H1 (cell line): ENCODE data around the gene GMIP. TPM values are rescaled to one million over a fixed set of nuclear protein-coding genes. Genes with fewer than 3 reads are reported as not detected.

Source experiments
- EP300 ChIP-seq, 2 experiments: IDR thresholded peaks; 1 replicate in 1 of 2; 2 replicates in 1 of 2; pipeline ENCODE4 v1.6.1; 2011 to 2012; ENCODE audit warnings: low read depth in 2 of 2, low read length in 2 of 2, mild to moderate bottlenecking in 2 of 2, borderline replicate concordance in 1 of 2, inconsistent platforms in 1 of 2, moderate library complexity in 1 of 2
- NANOG ChIP-seq: IDR thresholded peaks from 2 replicates; pipeline ENCODE4 v1.6.1; 2011; ENCODE audit warnings: low read length, low read depth, mild to moderate bottlenecking, inconsistent platforms; ENCODE audit not compliant: insufficient read depth, poor library complexity, severe bottlenecking
- TEAD4 ChIP-seq: IDR thresholded peaks from 2 replicates; pipeline ENCODE4 v1.6.1; 2012; ENCODE audit warnings: low read depth, low read length, inconsistent platforms, mixed read lengths
- polyA plus RNA-seq, 7 experiments: library from polyadenylated mRNA; depleted of rRNA in 3 of 7; stranded (reverse) in 5 of 7; unstranded in 2 of 7; fragments of >200 nt in 5 of 7; fragments of 200-250 nt in 2 of 7; gene quantifications; 1 replicate in 5 of 7; 2 replicates in 1 of 7; 4 replicates in 1 of 7; pipeline versions ENCODE4 v1.2.1 to v1.2.3, GENCODE V29; 2011 to 2013; ENCODE audit warnings: missing spikeins in 2 of 7, mixed read lengths in 2 of 7
- total RNA-seq: library from RNA; stranded (reverse); fragmentation: NEBNext Ultra II Directional; extraction: Animal tissue kit (Norgen Biotek cat#: 25700); gene quantifications from 2 replicates; pipeline ENCODE4 v1.2.1, GENCODE V29; 2021
- TF ChIP-seq, protein P1 (sequence below): fragments of 300-600 bp; sonication (generic); IDR thresholded peaks from 2 replicates; pipeline ENCODE4 v1.7.1; 2012; ENCODE audit warnings: low read length, moderate library complexity, mild to moderate bottlenecking, inconsistent platforms; ENCODE audit not compliant: insufficient replicate concordance
- TF ChIP-seq, protein P2 (sequence below): IDR thresholded peaks from 2 replicates; pipeline ENCODE4 v1.6.1; 2011; ENCODE audit warnings: low read depth, mild to moderate bottlenecking, low read length; ENCODE audit not compliant: insufficient read depth

Gene GMIP
- total and polyA plus RNA-seq, 2 of the 8 experiments (the other 6 are each of a cell fraction or from before 2014, with no cell fraction given), result 5.7 to 18.1 TPM

DNA sequence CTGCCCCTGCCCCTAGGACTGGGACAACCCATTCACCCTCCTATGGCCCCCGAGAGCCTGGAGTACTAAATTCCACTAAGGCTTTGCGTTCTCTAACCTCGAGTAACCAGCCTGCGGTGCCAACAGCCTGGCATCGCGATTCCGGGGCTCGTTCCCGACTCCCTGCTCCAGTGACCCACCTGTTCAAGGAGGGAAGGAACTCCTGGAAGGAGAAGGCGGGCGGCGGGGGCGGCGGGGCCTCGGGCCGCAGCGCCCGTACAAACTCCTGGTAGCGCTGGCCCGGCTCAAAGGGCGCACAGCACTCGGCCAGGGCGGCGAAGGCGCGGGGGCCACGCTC lies 6.3 kb downstream of the GMIP start (continued):
- TF ChIP-seq, protein P1, sequence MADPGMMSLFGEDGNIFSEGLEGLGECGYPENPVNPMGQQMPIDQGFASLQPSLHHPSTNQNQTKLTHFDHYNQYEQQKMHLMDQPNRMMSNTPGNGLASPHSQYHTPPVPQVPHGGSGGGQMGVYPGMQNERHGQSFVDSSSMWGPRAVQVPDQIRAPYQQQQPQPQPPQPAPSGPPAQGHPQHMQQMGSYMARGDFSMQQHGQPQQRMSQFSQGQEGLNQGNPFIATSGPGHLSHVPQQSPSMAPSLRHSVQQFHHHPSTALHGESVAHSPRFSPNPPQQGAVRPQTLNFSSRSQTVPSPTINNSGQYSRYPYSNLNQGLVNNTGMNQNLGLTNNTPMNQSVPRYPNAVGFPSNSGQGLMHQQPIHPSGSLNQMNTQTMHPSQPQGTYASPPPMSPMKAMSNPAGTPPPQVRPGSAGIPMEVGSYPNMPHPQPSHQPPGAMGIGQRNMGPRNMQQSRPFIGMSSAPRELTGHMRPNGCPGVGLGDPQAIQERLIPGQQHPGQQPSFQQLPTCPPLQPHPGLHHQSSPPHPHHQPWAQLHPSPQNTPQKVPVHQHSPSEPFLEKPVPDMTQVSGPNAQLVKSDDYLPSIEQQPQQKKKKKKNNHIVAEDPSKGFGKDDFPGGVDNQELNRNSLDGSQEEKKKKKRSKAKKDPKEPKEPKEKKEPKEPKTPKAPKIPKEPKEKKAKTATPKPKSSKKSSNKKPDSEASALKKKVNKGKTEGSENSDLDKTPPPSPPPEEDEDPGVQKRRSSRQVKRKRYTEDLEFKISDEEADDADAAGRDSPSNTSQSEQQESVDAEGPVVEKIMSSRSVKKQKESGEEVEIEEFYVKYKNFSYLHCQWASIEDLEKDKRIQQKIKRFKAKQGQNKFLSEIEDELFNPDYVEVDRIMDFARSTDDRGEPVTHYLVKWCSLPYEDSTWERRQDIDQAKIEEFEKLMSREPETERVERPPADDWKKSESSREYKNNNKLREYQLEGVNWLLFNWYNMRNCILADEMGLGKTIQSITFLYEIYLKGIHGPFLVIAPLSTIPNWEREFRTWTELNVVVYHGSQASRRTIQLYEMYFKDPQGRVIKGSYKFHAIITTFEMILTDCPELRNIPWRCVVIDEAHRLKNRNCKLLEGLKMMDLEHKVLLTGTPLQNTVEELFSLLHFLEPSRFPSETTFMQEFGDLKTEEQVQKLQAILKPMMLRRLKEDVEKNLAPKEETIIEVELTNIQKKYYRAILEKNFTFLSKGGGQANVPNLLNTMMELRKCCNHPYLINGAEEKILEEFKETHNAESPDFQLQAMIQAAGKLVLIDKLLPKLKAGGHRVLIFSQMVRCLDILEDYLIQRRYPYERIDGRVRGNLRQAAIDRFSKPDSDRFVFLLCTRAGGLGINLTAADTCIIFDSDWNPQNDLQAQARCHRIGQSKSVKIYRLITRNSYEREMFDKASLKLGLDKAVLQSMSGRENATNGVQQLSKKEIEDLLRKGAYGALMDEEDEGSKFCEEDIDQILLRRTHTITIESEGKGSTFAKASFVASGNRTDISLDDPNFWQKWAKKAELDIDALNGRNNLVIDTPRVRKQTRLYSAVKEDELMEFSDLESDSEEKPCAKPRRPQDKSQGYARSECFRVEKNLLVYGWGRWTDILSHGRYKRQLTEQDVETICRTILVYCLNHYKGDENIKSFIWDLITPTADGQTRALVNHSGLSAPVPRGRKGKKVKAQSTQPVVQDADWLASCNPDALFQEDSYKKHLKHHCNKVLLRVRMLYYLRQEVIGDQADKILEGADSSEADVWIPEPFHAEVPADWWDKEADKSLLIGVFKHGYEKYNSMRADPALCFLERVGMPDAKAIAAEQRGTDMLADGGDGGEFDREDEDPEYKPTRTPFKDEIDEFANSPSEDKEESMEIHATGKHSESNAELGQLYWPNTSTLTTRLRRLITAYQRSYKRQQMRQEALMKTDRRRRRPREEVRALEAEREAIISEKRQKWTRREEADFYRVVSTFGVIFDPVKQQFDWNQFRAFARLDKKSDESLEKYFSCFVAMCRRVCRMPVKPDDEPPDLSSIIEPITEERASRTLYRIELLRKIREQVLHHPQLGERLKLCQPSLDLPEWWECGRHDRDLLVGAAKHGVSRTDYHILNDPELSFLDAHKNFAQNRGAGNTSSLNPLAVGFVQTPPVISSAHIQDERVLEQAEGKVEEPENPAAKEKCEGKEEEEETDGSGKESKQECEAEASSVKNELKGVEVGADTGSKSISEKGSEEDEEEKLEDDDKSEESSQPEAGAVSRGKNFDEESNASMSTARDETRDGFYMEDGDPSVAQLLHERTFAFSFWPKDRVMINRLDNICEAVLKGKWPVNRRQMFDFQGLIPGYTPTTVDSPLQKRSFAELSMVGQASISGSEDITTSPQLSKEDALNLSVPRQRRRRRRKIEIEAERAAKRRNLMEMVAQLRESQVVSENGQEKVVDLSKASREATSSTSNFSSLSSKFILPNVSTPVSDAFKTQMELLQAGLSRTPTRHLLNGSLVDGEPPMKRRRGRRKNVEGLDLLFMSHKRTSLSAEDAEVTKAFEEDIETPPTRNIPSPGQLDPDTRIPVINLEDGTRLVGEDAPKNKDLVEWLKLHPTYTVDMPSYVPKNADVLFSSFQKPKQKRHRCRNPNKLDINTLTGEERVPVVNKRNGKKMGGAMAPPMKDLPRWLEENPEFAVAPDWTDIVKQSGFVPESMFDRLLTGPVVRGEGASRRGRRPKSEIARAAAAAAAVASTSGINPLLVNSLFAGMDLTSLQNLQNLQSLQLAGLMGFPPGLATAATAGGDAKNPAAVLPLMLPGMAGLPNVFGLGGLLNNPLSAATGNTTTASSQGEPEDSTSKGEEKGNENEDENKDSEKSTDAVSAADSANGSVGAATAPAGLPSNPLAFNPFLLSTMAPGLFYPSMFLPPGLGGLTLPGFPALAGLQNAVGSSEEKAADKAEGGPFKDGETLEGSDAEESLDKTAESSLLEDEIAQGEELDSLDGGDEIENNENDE, result no peak
- TF ChIP-seq, protein P2, sequence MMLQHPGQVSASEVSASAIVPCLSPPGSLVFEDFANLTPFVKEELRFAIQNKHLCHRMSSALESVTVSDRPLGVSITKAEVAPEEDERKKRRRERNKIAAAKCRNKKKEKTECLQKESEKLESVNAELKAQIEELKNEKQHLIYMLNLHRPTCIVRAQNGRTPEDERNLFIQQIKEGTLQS, result no peak
- TF ChIP-seq TEAD4 (no peak), EP300 (IDR thresholded peaks at IDR 0.05; ENCODE audit: borderline replicate concordance in 1 of 2, low read depth in 2 of 2, low read length in 2 of 2) (no peak), NANOG (no peak)
